HFF-Myc (cell line): ENCODE results near the gene SEC22C.

Experiments used
- DNase-seq: peaks from one replicate; pipeline ENCODE4 v3.0.0-alpha.2; 2011; ENCODE audit warnings: low read depth; ENCODE audit errors: extremely low read depth
- H3K4me3 ChIP-seq: replicated peaks from 2 replicates; pipeline ENCODE4 v1.5.1; 2011; ENCODE audit warnings: low read depth, mild to moderate bottlenecking, control low read depth, low read length
- CTCF ChIP-seq: IDR thresholded peaks from 2 replicates; pipeline ENCODE4 v1.5.1; 2012; ENCODE audit warnings: mild to moderate bottlenecking, low read depth, low read length, control low read depth; ENCODE audit errors: missing control alignments

Gene SEC22C

DNA sequence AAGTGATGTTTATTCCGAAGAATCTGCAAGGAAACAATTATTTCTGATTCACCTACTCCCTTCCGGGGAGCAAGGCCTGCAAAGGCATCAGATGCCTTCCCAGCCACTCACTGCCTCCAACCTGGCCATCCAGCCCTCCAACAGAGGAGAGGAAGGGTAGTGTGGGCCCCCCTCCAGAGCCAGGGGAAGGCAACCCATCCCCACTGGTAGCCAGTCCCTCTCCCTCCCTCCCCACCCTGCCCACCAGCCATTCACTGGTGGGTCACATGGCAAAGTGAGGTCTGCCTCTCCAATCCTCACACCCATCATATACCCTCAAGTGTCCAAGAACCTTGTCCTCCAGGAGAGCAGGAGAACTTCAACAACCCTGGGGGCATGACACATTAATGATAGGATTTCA lies 81.7 kb downstream of the SEC22C start:
- DNase-seq = no peak
- TF ChIP-seq CTCF = no peak

GRCh38 chr3:42499478-42499871 lies 82.3 kb downstream of the SEC22C start:
- TF ChIP-seq CTCF = no peak
- no peak for DNase-seq
- no peak overlapping the region for H3K4me3 ChIP-seq

More for the DNA sequence above, 81.7 kb downstream of the SEC22C start:
- no peak overlapping the region for H3K4me3 ChIP-seq

- TF ChIP-seq CTCF = no peak
- no peak for DNase-seq
- no peak overlapping the region for H3K4me3 ChIP-seq
Observed at GRCh38 chr3:42498791-42499477, 82.8 kb downstream of the SEC22C start.

DNA sequence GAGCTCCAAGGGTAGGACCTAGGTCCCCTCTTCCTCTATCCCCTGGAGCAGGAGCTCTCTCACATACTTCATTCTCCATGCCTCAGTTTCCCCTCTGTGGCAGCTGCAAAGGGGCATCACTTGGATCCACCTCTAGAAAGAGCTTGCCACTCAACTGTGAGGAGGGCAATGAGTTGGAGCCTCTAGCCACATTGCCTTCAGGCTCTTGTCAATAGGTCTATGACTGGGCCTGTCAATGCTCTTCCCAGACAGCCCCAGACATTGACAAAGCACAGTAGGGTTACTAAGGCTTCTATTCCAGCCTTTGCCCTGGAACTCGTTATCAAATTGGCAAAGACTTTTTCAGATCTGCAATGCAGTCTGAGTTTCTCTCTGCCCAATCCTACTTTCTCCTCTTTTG lies 83.7 kb downstream of the SEC22C start:
- no peak for DNase-seq
- no peak for TF ChIP-seq CTCF
- no peak overlapping the region for H3K4me3 ChIP-seq
